ENCODE results near the gene KEL.

KEL gene

GRCh38 chr7:142901426-142902259 is 60.5 kb downstream of the KEL start:
- FAIRE-seq (no peak), DNase-seq (ENCODE audit: insufficient read length, low spot score) (no peak)

- FAIRE-seq, result no peak
Measured at GRCh38 chr7:142899661-142900060, 62.5 kb downstream of the KEL start.

GRCh38 chr7:142898377-142899170 is 63.6 kb downstream of the KEL start:
- FAIRE-seq (no peak), DNase-seq (ENCODE audit: insufficient read length, low spot score) (no peak)

More at GRCh38 chr7:142899661-142900060, 62.5 kb downstream of the KEL start:
- DNase-seq (ENCODE audit: insufficient read length, low spot score), result no peak

GRCh38 chr7:142897691-142898090 is 64.5 kb downstream of the KEL start:
- no peak for FAIRE-seq
- no peak for DNase-seq (ENCODE audit: insufficient read length, low spot score)

- FAIRE-seq, result no peak
- no peak for DNase-seq (ENCODE audit: insufficient read length, low spot score)
Measured at GRCh38 chr7:142896741-142897379, 65.3 kb downstream of the KEL start.

- FAIRE-seq, result no peak
Measured at GRCh38 chr7:142896151-142896550, 66.0 kb downstream of the KEL start.

GRCh38 chr7:142894985-142895593 is 67.1 kb downstream of the KEL start:
- FAIRE-seq (no peak), DNase-seq (ENCODE audit: insufficient read length, low spot score) (no peak)

More at GRCh38 chr7:142896151-142896550, 66.0 kb downstream of the KEL start:
- no peak for DNase-seq (ENCODE audit: insufficient read length, low spot score)

GRCh38 chr7:142894112-142894984 is 67.8 kb downstream of the KEL start:
- DNase-seq (ENCODE audit: insufficient read length, low spot score) (no peak), FAIRE-seq (no peak)

GRCh38 chr7:142892951-142893350 is 69.2 kb downstream of the KEL start:
- FAIRE-seq (no peak), DNase-seq (ENCODE audit: insufficient read length, low spot score) (no peak)

- FAIRE-seq (no peak), DNase-seq (ENCODE audit: insufficient read length, low spot score) (no peak)
Measured at GRCh38 chr7:142891490-142892082, 70.6 kb downstream of the KEL start.
